Left forelimb (tissue), 1 donor: Measurements from ENCODE around the gene NGEF.
"Not testable (repeated sequence)": the region's sequence is repeated elsewhere in the genome, so short reads cannot be mapped to it uniquely, and the experiment has no call there.

Experiments
- DNase-seq: peaks from one replicate; pipeline ENCODE4 v3.0.0-alpha.2; 2018; ENCODE audit warnings: low spot score

NGEF gene

GRCh38 chr2:232927032-232927792 lies 85.8 kb downstream of the NGEF start:
- DNase-seq = peak; percentile 68

- DNase-seq = peak; percentile 67
Measured at GRCh38 chr2:232926431-232926939, 86.6 kb downstream of the NGEF start.

GRCh38 chr2:232925821-232926156 lies 87.3 kb downstream of the NGEF start:
- DNase-seq = no peak

- no peak for DNase-seq
Measured at GRCh38 chr2:232925153-232925820, 87.8 kb downstream of the NGEF start.

- no peak for DNase-seq
Measured at GRCh38 chr2:232924433-232924832, 88.6 kb downstream of the NGEF start.

GRCh38 chr2:232920760-232921159 lies 92.3 kb downstream of the NGEF start:
- no peak for DNase-seq

GRCh38 chr2:232920055-232920454 lies 93.0 kb downstream of the NGEF start:
- DNase-seq = no peak

- DNase-seq = no peak
Measured at GRCh38 chr2:232919141-232919540, 93.9 kb downstream of the NGEF start.

- no peak for DNase-seq
Measured at GRCh38 chr2:232913903-232914302, 99.2 kb downstream of the NGEF start.

- DNase-seq = no peak
Measured at GRCh38 chr2:232911712-232912277, 101.3 kb downstream of the NGEF start.

GRCh38 chr2:232910376-232910775 lies 102.7 kb downstream of the NGEF start:
- no peak for DNase-seq

GRCh38 chr2:232908695-232909094 lies 104.4 kb downstream of the NGEF start:
- no peak for DNase-seq

GRCh38 chr2:232907718-232908085 lies 105.4 kb downstream of the NGEF start:
- not testable (repeated sequence) for DNase-seq

- DNase-seq = not testable (repeated sequence)
Measured at GRCh38 chr2:232906867-232907717, 106.0 kb downstream of the NGEF start.

GRCh38 chr2:232903989-232904388 lies 109.1 kb downstream of the NGEF start:
- no peak for DNase-seq

- peak; percentile 55 for DNase-seq
Measured at GRCh38 chr2:232901736-232902578, 111.1 kb downstream of the NGEF start.

GRCh38 chr2:232900811-232901735 lies 112.0 kb downstream of the NGEF start:
- DNase-seq = peak; percentile 48

GRCh38 chr2:232898592-232899543 lies 114.2 kb downstream of the NGEF start:
- DNase-seq = peak; percentile 61
